Retinal pigment epithelial cell (primary cell): ENCODE results near the gene KNDC1.

ENCODE experiments used
- DNase-seq: peaks from one replicate; pipeline ENCODE4 v3.0.0-alpha.2; 2010; ENCODE audit warnings: low read depth
- H3K4me3 ChIP-seq: 2 replicates; pipeline ENCODE4 v1.5.1; 2011; ENCODE audit warnings: mild to moderate bottlenecking, low read length, control low read depth, moderate library complexity
- CTCF ChIP-seq: conservative IDR thresholded peaks from 2 replicates; pipeline ENCODE4 v1.5.1; 2011; ENCODE audit warnings: low read depth, low read length, control low read depth, inconsistent platforms

KNDC1 gene

GRCh38 chr10:133182791-133183645 is 23.0 kb downstream of the KNDC1 start:
- no peak overlapping the region for H3K4me3 ChIP-seq
- no peak for DNase-seq
- TF ChIP-seq CTCF = no peak

GRCh38 chr10:133183646-133184378 is 23.8 kb downstream of the KNDC1 start:
- no peak for TF ChIP-seq CTCF
- no peak overlapping the region for H3K4me3 ChIP-seq
- DNase-seq = no peak

- TF ChIP-seq CTCF = no peak
- no peak for DNase-seq
- no peak overlapping the region for H3K4me3 ChIP-seq
Observed at GRCh38 chr10:133184591-133185244, 24.7 kb downstream of the KNDC1 start.

- TF ChIP-seq CTCF = no peak
- H3K4me3 ChIP-seq = no peak overlapping the region
Observed at GRCh38 chr10:133185421-133185820, 25.4 kb downstream of the KNDC1 start.

GRCh38 chr10:133185916-133186315 is 25.9 kb downstream of the KNDC1 start:
- TF ChIP-seq CTCF = no peak
- H3K4me3 ChIP-seq = no peak overlapping the region
- DNase-seq = no peak

More at GRCh38 chr10:133185421-133185820, 25.4 kb downstream of the KNDC1 start:
- no peak for DNase-seq

GRCh38 chr10:133186416-133187090 is 26.5 kb downstream of the KNDC1 start:
- DNase-seq = no peak
- no peak overlapping the region for H3K4me3 ChIP-seq
- no peak for TF ChIP-seq CTCF
